Occipital lobe (tissue), 2 donors: ENCODE measurements around the gene HEBP1. TPM values are rescaled to one million over a fixed set of nuclear protein-coding genes. Genes with fewer than 3 reads are reported as not detected.
A peak's percentile ranks its signal among the peaks of the same experiment; 100 is the strongest.
"Not testable (repeated sequence)": the region's sequence is repeated elsewhere in the genome, so short reads cannot be mapped to it uniquely, and the experiment has no call there.

ENCODE experiments used
- DNase-seq: peaks from one replicate; lab custom pipeline; 2025; lab: John Stamatoyannopoulos, UW
- total RNA-seq: library from RNA; depleted of rRNA; stranded (reverse); fragments of >200 nt; gene quantifications from one replicate; pipeline ENCODE4 v1.2.3, GENCODE V29; 2014

Gene HEBP1, protein sequence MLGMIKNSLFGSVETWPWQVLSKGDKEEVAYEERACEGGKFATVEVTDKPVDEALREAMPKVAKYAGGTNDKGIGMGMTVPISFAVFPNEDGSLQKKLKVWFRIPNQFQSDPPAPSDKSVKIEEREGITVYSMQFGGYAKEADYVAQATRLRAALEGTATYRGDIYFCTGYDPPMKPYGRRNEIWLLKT
- 2.2 TPM for total RNA-seq

DNA sequence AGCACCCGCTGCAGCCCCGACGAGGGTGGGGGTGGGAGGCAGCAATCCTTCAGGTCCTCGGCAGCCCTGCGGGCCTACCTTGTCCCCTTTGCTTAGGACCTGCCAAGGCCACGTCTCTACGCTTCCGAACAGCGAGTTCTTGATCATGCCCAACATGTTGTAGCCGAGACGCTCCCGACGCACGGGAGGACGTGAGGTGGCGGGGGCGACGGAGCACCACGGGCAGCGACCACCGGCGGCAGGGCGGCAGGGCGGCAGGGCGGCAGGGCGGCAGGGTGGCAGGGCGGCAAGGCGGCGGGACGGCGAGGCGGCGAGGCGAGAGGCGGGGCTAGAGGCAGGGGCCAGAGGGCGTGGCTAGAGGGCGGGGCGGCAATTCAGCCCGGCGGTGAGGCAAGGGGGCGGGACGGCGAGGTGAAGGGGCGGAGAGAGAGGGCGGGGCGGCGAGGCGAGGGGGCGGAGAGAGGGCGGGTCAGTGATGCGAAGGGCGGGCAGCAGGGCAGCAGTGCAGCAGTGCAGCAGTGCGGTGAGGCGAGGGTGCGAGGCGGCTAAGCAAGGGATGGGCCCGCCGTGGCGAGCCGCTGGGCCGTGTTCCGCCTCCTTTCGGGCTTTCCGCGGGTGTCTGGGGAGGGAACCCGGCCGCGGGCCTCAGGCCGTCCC is at the start of gene HEBP1:
Gene HEBP1, minus strand, starts transcription at position 307 of the 657 bp plus-strand sequence. Its CDS starts 151 bp downstream, at position 156.
- DNase-seq = peak; percentile 96

DNA sequence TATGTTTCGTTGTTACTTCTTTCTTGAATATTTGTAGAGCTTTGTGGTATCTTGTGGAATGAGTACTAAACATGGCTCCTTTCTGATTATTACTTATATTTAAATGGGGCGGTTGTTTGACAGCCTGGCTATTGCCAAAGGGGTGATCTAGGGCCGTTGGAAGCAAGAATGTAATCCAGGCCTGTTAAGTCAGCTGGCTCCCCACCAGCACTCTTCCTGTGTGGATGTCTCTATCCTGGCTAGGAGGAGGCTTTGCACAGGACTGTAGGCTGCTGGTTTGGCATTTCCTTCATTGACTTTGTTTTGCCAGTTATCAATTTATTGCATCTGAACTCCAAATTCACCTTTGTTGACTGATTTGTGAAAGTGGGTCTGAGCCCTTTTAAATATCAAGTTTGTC is 49.8 kb upstream of the HEBP1 start:
- DNase-seq = no peak

DNA sequence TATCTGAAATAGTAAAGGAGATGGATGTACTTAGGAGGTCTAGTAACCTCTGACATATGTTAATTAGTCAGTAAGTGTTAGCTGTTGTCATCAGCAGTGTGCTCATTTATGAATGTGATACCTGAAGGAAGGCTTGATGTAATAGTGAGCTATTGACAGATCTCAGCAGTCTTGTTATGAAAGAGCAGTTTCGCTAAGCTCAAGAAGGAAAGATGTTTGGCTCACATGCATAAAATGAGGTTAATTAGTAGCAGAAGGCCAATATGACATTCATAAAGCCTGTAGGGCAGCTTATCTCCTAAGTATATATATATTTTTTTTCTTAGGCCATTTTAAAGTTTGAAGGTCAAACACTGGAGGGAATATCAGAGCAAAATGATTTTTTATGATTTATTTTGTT is 46.9 kb upstream of the HEBP1 start:
- DNase-seq = no peak

DNA sequence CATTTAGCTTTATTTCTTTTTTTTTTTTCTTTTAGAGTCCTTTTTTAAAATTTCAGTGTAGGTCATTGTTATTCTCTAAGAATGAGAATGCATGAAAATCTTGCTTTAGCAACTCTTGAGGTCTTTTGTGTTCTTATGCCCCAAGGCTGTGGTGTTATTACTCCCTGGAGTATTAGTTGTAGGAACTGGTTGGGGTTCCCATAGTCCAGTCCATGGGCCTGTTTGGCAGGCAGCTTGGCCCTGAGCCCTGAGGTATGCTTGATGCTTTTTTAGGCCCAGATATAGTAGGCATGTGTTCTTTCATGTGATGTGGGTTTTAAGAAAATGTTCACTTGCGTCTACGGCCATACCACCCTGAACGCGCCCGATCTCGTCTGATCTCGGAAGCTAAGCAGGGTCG is 45.8 kb upstream of the HEBP1 start:
- DNase-seq = no peak

DNA sequence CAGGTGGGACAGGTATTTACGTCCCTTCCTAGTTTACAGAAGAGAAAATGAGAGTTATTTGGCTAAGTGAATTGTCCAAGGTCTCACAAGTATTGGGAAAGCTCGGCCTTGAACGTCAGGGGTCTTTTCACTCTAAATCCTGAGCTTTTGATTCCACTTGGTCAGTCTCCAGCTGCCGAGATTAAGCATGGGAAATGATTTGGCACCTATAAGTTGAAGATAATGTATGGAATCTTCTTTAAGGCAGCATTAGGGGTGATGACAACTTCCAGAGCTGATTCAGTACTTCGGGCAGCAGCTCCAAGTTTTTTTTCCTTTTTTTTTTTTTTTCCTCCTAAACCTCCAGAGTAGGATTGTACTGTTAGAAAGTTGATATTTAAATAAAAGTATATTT is 44.8 kb upstream of the HEBP1 start:
- DNase-seq = no peak

DNA sequence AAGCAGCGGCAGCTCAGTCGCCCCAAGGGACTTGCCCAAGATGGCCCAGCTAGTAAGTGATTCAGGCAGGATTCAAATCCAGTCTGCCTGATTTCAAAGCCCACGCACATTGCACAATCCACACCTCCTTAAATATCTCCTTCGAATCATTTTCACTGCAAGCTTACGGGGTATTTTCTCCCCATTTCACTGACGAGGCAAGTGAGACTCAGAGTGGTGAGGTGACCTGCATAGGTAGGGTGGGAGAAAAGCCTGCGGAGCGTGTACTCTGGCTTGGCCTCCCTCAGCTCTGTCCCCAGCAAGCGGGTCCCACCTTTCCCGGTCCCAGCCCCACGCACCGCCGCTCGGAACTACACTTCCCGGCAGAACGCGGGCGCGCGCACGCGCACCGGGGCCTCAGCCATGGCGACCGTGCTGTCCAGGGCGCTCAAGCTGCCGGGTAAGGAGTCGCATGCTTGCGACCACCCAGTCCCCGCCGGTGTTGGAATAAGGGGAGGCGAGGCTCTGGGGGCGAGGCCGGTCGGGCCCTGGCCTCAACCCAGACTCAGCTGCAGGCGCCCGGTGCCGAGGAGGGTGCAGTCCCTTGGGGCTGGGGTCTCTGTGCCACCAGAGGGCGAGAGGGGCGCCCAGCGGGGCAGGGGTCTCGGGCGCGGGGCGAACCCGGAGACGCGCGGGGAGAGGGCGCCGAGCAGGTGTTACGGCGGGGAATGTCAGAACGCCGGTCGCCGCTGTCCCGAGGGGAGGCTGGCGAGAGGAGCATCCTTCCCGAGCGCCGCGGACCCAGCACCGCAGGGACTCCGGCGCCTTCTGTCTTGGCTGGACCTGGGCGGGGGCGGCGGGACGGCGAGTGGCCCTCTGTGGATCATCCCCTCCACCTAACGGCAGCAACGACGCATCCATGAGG is 44.2 kb upstream of the HEBP1 start, which contains the start of gene FAM234B:
Gene FAM234B, plus strand, starts transcription at position 380 of the 904 bp plus-strand sequence. Its CDS starts 23 bp downstream, at position 403.
- DNase-seq = peak; percentile 65

DNA sequence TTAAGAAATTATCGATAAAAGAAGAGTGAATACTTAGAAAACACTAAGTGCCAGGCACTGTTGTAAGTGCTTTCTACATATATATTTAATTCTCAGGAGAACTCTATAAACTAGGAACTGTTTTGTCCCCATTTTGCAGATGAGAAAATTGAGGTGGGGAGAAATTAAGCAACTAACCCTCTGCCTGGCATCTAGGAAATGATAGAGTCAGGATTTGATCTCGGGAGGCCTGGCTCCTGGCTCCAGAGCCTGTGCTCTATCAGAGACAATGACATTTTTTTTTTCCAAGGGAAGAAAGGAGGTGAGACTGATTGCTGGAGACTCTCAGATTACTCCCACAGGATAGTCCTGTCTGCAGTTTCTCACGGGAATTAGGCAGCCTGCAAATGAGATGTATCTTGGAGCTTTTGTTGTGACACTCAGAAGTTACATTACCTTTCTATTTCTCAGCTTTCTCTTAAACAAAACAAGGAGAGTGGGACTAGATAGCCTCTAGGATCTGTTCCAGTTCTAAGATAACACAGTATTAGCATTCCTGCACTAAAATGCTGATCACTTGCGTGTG is 42.7 kb upstream of the HEBP1 start:
- no peak for DNase-seq

DNA sequence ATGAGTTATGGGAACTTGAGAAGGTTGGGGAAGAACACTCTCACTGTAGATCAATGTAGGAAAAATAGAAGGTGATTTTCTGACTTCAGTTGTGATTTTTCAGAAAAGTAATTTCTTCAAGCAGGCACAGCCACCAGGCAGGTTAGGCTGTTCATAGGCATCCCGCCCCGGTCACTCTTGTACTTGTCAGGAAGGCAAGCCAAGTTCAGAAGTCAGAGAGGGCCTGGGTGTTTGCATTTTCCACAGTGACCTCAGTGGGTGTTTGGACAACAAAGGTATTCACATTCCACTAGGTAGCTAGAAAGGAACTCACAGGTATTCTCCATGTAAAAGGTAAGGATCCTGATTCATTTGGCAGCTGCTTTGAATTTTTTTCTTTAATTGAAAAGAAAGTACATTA is 41.2 kb upstream of the HEBP1 start:
- no peak for DNase-seq

DNA sequence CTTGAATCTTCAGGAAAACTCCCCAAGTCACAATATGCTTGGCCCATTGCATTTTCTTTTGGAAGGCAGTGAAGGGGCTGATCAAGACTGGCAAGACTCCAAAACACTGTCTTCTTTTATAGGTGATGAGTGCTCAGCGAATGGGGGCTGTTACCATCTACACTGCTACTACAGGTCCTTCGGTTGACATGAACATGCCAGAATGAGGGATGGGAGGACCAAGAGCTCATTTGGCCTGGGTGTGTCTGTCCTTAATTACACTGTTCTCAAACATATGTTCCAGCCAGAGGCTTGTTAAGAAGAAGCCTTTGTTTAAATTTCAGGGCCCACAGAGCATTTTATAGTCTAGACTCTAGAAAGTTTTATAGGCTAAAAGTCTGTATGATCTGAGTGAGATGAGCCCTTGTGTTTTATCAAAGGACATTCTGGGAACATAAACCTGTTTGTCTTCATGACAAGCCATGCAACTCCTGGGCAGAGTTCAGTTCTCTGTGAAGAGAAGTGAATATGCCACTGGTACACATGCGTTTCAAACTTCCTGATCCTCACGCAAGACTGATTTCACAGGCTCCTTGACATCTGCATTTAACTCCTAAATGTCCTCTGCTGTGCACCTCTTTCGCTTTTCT is 39.4 kb upstream of the HEBP1 start:
- DNase-seq = no peak

DNA sequence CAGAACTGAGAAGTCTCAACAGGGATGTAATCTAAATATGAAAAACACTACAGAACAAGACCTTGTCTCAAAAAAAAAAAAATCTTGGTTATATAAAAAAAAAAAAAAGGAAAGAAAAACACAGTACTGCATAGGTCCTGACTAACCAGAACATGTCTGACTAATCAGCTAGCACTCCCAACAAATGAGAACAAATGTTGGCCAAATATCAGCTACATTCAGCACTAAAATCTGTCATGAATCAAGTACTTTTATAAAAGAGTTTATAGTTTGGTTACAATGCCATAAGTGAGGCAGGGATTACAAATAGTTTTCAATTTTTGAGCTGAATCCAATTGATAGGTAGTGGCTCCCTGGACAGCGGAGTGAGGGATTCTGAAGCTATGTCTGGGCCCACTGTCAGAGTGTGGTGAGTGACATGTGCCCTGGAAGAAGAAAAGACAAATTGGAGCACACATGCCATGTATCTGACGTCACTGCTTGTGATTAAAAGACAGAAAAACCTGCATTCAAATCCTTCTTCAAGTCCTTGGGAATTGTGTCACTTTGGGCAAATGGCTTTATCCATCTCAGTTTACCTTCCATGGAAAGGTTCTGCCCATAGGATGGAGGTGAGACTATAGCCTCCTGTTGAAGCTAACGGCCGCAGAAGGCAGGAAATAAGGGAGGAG is 38.6 kb upstream of the HEBP1 start:
- DNase-seq = no peak

DNA sequence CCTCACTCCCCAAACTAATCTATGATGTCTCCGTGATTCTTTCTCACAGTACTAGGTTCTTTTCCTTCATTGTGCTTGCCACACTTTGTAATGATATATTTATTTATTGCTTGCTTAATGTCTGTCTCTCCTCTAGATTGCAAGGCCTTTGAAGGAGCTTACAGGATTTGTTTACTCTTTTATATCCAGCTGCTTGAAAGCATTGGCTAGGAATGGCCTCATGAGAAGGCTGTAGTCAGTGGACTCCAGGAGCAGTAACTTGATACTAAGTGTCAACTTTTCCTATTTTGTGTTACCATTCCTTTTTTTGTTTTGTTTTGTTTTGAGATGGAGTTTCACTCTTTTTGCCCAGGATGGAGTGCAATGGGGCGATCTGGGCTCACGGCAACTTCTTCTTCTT is 36.8 kb upstream of the HEBP1 start:
- DNase-seq = no peak

DNA sequence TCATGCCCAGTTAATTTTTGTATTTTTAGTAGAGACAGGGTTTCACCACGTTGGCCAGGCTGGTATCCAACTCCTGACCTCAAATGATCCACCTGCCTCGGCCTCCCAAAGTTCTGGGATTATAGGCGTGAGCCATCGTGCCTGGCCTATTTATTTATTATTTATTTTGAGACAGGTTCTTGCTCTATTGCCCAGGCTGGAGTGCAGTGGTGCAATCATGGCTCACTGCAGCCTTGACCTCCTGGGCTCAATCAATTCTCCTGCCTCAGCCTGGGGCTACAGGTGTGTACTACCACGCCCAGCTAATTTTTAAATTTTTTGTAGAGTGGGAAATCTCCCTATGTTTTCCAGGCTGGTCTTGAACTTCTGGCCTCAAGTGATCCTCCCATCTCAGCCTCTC is 35.3 kb upstream of the HEBP1 start:
- DNase-seq = not testable (repeated sequence)

DNA sequence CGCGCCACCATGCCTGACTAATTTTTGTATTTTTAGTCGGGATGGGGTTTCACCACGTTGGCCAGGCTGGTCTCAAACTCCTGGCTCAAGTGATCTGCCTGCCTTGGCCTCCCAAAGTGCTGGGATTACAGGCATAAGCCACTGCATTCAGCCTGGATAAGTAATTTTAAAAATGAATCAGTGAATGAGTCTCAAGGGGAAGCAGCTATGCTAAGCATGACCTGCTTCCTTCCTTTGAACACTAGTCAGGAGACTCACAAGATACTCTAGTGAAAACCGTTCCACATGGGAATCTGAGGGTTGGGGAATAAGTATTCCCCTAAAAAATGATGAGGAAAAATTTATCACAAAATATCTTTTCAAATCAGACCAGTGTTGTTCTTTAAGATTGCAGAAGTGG is 33.4 kb upstream of the HEBP1 start:
- no peak for DNase-seq

DNA sequence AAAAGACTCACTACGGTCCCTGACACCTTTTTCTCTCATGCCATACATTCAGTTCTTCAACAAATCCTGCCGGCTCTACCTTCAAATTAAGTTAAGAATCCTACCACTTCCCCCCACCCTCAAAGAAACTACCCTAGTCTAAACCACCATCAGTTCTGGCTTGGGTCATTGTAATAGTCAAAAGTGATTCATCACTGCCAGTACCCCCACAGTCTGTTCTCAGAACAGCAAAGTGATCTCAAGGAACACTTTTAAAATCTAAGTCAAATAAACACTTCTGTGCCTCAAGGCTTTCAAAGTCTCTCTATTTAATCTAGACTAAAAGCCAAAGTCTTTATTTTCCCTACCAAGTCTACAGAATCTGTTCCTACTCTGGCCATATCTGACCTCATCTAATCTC is 32.1 kb upstream of the HEBP1 start:
- DNase-seq = no peak

DNA sequence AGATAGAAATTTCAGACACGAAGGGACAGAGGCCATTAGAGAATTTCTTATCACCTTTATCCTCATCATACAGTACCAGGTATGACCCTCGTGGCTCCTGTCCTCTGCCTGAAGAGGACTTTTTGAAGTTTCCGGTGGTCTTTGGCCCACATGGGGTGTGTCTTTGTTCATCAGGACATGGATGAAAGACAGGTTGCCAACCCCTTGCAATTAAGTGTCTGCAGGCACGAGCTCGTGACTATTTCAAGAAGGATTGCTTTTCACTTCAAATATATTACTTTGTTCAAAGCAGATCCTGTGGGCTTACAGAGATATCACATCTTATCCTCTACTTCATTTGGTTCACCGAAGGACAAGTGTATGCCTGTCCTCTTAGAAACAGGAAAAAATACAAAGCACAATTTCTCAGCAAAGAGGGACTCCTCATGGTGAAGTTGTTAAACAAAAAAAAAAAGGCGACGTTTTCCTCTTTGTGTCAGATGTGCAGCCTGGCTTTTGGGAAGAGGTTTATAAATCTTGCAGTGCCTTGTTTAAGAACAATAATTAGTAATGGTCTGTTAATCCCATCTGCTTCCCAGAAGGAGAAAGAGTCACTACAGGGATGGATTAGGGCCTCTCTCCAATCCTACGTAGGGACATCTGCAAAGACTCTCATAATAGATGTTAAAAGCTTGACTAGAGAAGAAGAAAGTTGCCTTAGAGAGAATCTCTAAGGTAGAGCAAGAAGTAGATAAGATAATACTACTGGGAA is 30.7 kb upstream of the HEBP1 start:
- no peak for DNase-seq

DNA sequence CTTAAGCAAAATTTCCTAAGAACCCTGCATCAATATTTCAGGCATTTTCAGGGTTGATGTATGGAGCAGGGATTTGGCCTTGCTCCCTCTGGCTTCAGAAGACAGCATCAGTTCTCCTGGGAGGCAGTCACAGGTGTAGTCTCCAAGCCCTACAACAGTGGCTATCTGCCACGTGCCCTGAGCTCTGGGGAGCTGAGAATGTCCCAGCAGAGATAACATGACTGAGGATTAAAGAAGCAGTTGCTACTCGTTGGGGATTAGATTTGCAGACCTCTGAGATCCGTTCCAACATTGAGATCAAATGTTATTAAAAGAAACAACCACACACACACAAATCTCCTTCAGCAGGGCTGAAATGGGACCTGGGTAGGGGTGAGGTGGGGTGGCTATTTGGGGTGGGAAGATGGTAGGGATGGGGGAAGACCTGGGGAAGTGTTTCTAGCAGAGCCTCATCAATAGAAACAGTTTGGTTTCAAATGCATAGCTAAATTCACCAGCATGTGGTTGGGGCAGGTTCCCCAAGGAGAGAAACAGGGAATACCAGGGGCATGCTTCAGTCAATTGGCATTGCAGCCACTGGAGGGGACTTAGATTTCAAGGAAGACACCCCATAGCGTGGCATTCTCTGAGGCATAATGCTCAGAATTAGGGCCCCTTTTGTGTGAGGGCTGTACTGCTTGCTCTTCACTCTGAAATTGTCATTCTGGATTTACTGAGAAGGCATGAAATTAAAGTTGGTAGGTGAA is 28.9 kb upstream of the HEBP1 start:
- no peak for DNase-seq

DNA sequence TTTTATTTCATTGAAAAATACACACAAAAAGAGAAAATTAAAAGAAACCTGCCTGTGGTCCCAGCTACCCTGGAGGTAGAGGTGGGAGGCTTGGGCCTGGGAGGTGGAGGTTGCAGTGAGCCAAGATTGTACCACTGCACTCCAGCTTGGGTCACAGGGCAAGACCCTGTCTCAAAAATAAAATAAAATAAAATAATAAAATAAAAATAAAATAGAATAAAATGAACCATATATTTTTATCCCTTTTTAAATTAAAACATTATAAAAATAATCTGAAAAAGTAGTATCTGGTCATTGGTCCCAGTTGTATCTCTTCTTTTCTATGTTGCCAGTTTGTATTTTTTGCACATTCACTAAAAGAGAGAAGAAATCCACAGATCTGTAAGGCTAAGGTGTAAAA is 27.4 kb upstream of the HEBP1 start:
- DNase-seq = no peak

DNA sequence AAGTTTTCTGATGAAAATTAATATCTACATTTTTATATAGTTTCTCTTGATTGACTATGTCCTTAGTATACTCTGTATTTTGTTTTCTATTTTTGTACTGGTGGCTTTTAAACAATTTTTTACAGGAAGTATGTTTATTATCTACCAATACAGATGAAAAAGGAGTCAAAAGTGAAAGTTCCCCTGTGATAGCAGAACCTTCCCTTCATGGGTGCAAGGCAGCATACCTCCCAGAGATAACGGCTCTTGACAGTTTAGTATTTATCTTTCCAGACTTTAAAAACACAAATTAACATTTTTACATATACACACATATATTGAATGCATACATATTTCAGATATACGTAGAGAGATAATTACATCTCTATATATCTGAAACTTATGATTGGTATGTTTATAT is 27.0 kb upstream of the HEBP1 start:
- no peak for DNase-seq

DNA sequence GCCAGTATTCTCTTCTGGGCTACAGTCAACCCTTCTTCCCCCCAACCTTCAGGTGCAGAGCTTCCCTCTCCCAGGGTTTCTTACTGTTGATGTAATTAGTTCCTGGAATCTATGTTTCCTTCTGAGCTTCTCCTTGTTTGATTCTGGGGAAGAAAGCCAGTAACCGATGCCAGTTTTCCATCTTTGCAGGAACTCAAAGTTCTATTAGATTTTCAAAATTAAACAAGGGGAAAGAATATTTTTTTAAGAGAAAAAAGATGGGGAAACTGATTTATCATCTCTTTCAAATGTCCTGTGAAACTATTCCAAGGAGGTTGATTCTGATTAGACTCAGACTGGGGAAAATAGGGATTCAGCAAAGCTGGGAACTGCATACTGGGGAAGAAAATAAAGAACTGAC is 26.2 kb upstream of the HEBP1 start:
- no peak for DNase-seq

DNA sequence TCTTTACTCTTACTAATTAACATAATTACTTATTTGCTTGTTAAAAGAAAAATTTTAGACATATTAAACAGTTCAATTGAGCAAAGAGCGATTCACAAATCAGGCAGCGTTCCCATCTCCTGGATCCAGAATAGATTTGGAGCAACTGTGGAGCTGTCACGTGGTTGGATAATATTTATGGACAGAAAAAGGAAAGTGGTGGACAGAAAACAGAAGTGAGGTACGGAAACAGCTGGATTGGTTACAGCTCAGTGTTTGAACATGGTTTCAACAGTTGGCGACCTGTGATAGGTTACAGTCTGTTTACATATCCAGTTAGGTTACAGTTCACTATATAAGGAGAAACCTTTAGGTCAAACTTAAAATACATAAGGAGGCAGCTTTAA is 24.5 kb upstream of the HEBP1 start:
- no peak for DNase-seq
